Hematopoietic multipotent progenitor cell (in vitro differentiated cells): Measurements from ENCODE around the gene MEA1. TPM values are rescaled to one million over a fixed set of nuclear protein-coding genes. Genes with fewer than 3 reads are reported as not detected.
A peak's percentile ranks its signal among the peaks of the same experiment; 100 is the strongest.

Experiments
- DNase-seq, 3 donors: peaks; one replicate each; pipeline ENCODE4 v3.0.0-alpha.2; 2011 to 2015; ENCODE audit warnings: low read depth in 2 of 3, low spot score in 2 of 3
- total RNA-seq: library from RNA; depleted of rRNA; stranded (reverse); fragments of >200 nt; gene quantifications from one replicate; pipeline ENCODE4 v1.2.3, GENCODE V29; 2012

The MEA1 gene
- total RNA-seq, 1 donor: 31.0 TPM

DNA sequence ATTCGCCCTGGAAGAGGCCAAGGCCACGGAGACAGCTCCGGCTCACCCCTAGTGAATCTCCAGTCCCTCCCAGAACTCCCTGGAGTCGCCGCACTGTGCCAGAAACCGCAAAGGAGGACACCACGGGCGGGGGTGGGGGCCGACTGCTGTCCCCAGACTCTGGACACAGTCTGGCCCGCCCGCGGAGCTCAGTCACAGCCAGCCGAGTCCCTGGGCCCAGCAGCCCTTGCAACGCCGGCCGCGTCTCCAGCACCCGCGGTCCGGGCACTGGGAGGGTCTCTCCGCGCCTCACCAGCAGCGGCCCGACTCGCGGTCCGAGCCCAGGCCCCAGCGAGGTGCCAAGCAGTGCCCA is 35.3 kb downstream of the MEA1 start:
- DNase-seq: no peak

GRCh38 chr6:42974919-42975505 is 38.7 kb downstream of the MEA1 start:
- no peak for DNase-seq

GRCh38 chr6:42973926-42974325 is 39.8 kb downstream of the MEA1 start:
- no peak for DNase-seq

DNA sequence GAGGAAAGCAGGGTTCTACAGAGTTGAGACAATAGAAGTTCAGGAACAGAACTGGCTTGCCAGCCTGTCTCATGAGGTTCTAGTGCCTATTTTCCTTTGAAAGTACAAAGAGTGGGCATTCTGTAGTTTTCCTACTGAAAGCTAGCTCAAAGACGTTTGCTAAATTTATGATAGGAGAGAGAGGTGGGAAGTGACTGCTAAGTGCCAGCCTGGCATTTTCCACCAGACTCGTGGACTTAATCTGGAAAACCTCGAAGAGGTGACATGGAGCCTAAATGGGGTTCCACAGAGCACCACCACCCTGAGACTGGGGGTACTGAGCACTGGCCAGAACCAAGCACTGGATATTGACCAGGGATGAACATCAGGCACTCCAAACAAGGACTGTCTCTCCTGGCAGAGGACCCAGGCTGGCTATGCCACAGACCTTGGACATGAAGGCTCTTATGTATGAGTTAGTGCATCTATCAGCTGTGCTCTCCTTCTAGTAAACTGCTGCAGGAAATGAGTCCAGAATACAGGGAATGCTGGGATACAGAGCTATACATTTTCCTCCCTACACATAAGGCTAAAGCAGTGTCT is 41.9 kb downstream of the MEA1 start:
- DNase-seq: no peak

GRCh38 chr6:42970871-42971612 is 42.7 kb downstream of the MEA1 start:
- peak in 2 of 3 donors; percentile 56 to 65 for DNase-seq

- DNase-seq: no peak
Observed at GRCh38 chr6:42969934-42970333, 43.8 kb downstream of the MEA1 start.

GRCh38 chr6:42969431-42969830 is 44.3 kb downstream of the MEA1 start:
- no peak for DNase-seq

DNA sequence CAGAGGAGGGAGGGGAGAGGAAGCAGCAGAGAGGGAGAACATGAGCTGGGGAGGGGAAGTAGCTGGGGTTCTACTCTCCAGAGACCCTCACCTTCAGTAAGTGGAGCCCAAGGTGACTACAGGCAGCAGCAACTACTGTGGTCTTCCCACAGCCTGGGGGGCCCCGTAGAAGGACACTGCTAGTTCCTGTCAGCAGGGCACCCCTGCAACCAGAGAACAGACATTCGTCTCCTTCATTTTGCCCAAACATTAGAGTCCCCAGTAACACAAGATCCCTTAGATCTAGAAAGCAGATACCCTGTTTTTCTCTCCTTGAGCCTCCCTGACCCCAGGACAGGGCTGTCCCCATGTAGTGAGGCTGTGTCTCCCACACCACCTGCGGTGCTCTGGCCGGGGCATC is 45.0 kb downstream of the MEA1 start:
- DNase-seq: no peak

GRCh38 chr6:42968126-42968701 is 45.5 kb downstream of the MEA1 start:
- no peak for DNase-seq

DNA sequence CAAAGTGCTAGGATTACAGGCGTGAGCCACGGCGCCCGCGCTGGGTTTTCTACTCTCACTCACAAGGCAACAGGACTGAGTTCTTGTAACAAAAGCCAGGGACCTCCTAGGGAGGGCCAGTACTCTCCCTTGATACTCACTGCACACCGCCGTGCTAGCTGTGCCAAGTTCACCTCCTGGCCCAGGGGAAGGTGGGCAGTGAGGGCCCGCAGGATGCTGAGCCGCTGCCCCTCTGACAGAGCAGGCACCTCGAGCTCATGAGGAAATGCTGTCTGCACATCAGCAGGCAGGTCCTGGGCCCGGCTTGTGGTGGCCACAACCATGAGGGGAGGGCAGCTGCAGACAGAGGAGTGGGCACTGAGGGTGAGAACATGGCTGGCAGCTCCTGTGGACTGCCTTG is 46.5 kb downstream of the MEA1 start:
- DNase-seq: no peak

- DNase-seq: no peak
Observed at GRCh38 chr6:42966571-42966970, 47.2 kb downstream of the MEA1 start.

DNA sequence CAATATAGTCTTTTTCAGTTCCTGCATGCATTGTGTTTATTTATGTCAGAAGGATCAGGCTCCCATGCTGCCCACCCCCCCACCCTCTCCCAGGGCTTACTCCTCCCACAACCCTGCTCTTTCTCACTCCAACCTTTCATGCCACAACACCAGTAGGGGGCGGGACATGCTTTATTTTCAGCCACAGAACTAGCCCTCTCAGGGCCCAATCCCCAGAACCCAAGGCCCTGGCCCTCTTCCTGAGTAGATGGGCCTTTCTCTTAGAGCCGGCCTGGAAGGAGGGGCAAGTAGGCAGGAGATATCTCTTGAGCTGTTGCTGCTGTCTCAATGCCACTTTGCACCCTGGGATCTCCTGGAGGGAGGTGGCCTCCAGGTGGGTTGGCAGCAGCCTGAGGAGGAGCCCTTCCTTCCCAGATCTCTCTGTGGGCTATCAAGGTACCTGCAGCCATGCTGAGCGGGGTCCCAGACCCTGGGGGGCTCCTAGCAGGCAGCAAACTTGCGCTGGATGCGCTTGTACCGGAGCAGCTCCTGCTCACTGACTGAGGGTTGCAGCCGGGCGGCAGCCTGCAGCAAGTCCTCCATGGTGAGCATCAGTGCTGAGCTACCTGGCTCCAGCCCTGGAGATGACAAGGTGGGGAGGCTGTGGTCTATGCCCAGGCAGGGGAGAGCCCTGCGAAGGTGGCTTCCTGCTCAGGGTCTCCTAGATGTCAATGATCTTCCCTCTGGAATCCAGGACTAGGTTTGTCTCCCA is 49.7 kb downstream of the MEA1 start:
- DNase-seq: peak in 2 of 3 donors; percentile 41 to 60

- DNase-seq: no peak
Observed at GRCh38 chr6:42963179-42963854, 50.4 kb downstream of the MEA1 start.

DNA sequence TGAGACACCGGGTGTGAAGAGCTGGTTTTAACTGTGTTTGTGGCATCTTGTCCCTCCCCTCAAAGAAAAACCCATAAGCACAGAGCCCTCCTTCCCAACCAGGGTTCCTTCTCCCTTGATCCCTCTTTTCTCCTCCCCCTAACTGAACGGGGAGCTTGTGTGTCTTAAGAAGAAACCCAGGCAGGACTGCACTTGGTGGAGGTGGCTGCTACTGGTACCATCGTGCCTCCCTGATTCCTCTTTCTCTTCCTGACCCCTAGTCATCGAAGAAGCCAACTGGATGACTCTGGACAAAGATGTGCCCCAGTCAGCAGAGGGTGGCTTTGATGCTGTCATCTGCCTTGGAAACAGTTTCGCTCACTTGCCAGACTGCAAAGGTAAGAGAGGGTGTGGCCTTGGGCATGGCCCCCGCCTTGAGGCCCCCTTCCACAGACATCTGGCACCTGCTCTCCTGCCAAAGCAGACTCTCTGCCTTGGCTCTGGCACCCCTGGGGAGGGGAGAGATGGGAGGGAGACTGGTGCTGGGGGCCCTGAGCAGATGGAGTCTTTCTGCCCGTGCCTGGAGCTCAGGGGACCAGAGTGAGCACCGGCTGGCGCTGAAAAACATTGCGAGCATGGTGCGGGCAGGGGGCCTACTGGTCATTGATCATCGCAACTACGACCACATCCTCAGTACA is 51.1 kb downstream of the MEA1 start:
- no peak for DNase-seq

DNA sequence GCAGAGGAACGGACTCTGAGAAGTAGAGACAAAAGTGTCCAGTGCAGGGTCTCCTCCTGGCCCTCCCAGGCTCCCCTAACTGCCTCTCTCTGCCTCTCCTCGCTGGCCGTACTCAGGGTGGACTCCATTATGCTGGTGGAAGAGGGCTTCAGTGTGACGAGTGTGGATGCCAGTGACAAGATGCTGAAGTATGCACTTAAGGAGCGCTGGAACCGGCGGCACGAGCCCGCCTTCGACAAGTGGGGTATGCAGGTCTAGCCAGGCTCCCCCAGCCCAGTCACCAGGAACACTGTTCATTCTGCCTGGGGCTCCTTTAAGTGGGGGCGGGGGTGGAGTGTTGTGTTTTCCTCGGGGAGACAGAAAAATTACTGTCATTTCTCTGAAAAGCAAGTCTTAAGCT is 51.6 kb downstream of the MEA1 start:
- DNase-seq: no peak

Other genes starting within 250 kb of the MEA1 start
- 18.0 TPM for gene BICRAL, start 231.9 kb downstream of the MEA1 start, total RNA-seq
- gene RPL7L1, start 134.3 kb downstream of the MEA1 start, total RNA-seq: 56.0 TPM
- under 0.01 TPM for gene PTCRA, start 97.9 kb downstream of the MEA1 start, total RNA-seq
- gene CNPY3, start 84.5 kb downstream of the MEA1 start, total RNA-seq: 44.2 TPM
- gene GNMT, start 53.2 kb downstream of the MEA1 start, total RNA-seq: 1.1 TPM
- gene PEX6, start 34.8 kb downstream of the MEA1 start, total RNA-seq: 32.6 TPM
- 42.0 TPM for gene PPP2R5D, start 29.4 kb downstream of the MEA1 start, total RNA-seq
- 173 TPM for gene KLHDC3, start 303 bp upstream of the MEA1 start, total RNA-seq
- 22.6 TPM for gene RRP36, start 7.7 kb upstream of the MEA1 start, total RNA-seq
- 26.4 TPM for gene CUL7, start 39.9 kb upstream of the MEA1 start, total RNA-seq
- gene MRPL2, start 45.5 kb upstream of the MEA1 start, total RNA-seq: 24.5 TPM
- gene KLC4, start 45.7 kb upstream of the MEA1 start, total RNA-seq: 33.7 TPM
- 63.8 TPM for gene PTK7, start 62.4 kb upstream of the MEA1 start, total RNA-seq
- gene SRF, start 157.3 kb upstream of the MEA1 start, total RNA-seq: 35.0 TPM
- gene CUL9, start 168.2 kb upstream of the MEA1 start, total RNA-seq: 47.7 TPM
- gene DNPH1, start 215.5 kb upstream of the MEA1 start, total RNA-seq: 92.9 TPM
- gene TTBK1, start 229.5 kb upstream of the MEA1 start, total RNA-seq: under 0.01 TPM